Brain microvascular endothelial cell (primary cell): ENCODE results near the gene ARID5B.

ENCODE experiments used
- DNase-seq: peaks from one replicate; pipeline ENCODE4 v3.0.0-alpha.2; 2020
- H3K27ac ChIP-seq: fragments of 250-450 bp; sonication (Bioruptor Pico); 2 replicates; pipeline ENCODE4 v1.5.1; 2020; ENCODE audit warnings: mild to moderate bottlenecking, moderate library complexity
- H3K27me3 ChIP-seq: fragments of 250-450 bp; sonication (Bioruptor Pico); replicated peaks from 2 replicates; pipeline ENCODE4 v1.5.1; 2020; ENCODE audit warnings: mild to moderate bottlenecking
- H3K36me3 ChIP-seq: fragments of 250-450 bp; sonication (Bioruptor Pico); replicated peaks from 2 replicates; pipeline ENCODE4 v1.5.1; 2020; ENCODE audit warnings: mild to moderate bottlenecking
- H3K4me3 ChIP-seq: 2 replicates; pipeline ENCODE4 v1.5.1; 2011; ENCODE audit warnings: low read depth, mild to moderate bottlenecking, control low read depth, low read length, moderate library complexity
- in situ Hi-C: cut with HindIII; loops from 2 replicates; pipeline ENCODE4 v1.10.0; 2017; ENCODE audit warnings: low sequenced_read_pairs, low pct_ligation_motif_present
- TF ChIP-seq, protein P1 (sequence below): IDR thresholded peaks from 2 replicates; pipeline ENCODE4 v1.5.1; 2011; ENCODE audit warnings: low read depth, mild to moderate bottlenecking, moderate library complexity, low read length, control low read depth, inconsistent platforms; ENCODE audit errors: missing control alignments

The ARID5B gene

DNA sequence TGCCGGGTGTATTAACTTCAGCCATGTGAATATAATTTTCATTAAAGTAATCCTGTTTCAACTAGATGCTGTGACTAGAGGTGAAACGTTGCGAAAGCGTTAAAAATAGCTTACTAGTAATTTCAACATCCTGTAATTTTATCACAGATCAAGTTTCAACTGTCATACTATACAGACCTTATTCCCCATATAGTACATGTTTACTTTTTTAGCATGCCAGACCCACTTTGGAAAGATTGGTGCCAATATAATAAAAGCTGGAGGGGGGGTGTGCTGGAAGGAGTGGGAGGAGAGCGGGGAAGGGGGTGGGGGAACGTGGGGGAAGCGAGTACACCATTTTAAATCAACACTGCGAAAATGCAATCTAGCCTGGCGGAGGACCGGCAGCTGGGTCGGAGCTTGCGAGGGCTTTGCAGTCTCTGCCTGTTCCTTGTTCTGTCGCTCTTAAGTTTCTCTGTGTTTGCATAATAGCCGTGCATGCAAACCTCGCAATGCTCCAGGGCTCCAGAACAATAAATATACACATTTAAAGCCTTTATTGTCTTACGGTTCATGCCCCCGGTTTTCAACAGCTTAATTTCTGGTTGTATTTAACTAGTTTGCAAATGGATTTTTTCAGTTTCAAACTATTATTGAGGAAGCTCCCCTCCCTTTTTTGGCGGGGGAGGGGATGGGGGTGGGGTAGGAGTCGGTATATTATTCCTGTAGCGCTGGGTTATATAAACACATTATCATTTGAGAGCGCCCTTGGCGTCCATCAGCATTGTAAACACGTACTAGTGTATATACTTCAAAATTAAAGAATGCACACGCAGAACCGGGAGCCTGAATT lies 1.3 kb upstream of the ARID5B start:
- H3K27ac ChIP-seq: peak overlapping the region; percentile 97
- TF ChIP-seq, protein P1, sequence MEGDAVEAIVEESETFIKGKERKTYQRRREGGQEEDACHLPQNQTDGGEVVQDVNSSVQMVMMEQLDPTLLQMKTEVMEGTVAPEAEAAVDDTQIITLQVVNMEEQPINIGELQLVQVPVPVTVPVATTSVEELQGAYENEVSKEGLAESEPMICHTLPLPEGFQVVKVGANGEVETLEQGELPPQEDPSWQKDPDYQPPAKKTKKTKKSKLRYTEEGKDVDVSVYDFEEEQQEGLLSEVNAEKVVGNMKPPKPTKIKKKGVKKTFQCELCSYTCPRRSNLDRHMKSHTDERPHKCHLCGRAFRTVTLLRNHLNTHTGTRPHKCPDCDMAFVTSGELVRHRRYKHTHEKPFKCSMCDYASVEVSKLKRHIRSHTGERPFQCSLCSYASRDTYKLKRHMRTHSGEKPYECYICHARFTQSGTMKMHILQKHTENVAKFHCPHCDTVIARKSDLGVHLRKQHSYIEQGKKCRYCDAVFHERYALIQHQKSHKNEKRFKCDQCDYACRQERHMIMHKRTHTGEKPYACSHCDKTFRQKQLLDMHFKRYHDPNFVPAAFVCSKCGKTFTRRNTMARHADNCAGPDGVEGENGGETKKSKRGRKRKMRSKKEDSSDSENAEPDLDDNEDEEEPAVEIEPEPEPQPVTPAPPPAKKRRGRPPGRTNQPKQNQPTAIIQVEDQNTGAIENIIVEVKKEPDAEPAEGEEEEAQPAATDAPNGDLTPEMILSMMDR: no peak
- in situ Hi-C loops: no loop called here
- H3K27me3 ChIP-seq: no peaks in the 10 kb centered on the region
- peak overlapping the region; percentile 81 for H3K4me3 ChIP-seq
- H3K36me3 ChIP-seq: no peaks in the 10 kb centered on the region
- peak; percentile 53 for DNase-seq

DNA sequence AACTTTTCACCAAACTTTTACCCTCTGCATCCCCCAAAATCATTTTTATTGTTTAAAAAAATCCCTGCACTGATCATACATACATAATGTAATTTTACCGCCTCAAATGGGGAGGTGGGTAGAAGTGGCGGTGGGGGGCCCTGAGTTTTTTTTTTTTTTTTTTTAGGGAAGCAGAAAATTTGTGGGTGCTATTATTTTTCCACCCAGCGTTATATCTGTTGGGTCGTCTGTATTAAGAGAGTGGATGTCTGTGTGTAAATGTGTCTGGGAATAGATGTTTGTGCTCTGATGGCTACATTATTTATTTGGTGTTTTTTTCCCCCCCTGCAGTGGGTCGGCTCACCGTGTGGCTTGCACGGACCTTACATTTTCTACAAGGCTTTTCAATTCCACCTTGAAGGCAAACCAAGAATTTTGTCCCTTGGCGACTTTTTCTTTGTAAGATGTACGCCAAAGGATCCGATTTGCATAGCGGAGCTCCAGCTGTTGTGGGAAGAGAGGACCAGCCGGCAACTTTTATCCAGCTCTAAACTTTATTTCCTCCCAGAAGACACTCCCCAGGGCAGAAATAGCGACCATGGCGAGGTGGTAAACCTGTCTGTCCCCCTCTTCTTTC lies 438 bp downstream of the ARID5B start:
- Histone ChIP-seq H3K36me3 (no peaks in the 10 kb centered on the region), H3K27me3 (no peaks in the 10 kb centered on the region), H3K27ac (peak overlapping the region; percentile 39), H3K4me3 (peak overlapping the region; percentile 81)
- in situ Hi-C loops: no loop called here
- DNase-seq: peak; percentile 31
- TF ChIP-seq, protein P1: no peak

DNA sequence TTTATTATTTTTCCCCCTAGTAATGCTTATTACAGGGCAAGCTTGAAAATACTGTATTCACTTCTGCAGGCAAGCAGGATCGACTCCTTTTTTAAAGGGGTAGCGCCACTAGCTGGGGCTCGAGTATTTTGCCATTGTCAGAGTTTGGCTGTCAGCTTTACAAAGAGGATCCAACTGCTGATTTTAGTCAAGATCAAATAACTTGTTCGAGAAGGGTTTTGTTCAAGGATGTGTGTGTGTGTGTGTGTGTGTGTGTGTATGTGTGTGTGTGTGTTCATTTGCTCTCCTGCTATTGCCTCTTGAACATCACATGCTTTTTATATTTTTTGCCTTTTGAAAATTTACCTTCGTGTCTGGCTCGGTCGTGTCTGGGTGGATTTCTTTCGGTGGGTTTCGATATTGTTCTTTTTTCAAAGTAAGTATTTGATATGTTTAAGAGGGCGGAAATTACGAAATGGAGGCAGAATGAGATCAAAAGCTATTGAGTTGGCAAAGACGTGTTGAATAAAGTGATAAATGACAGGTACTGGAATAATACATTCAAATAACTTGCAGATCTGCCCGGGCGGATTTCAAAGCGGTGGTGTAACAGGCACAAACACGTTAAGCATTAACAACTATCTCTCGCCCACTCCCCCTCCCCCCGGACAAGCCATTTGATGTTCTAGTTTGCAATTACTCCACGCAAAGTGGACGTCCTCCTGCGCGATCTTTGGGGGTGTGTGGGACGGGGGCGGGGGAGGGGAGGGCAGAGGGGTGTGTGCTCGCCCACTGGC lies 1.1 kb downstream of the ARID5B start:
- in situ Hi-C loops: no loop called here
- Histone ChIP-seq H3K27ac (peak overlapping the region; percentile 39), H3K27me3 (no peaks in the 10 kb centered on the region), H3K36me3 (no peaks in the 10 kb centered on the region), H3K4me3 (peak overlapping the region; percentile 81)
- DNase-seq: peak; percentile 67
- TF ChIP-seq, protein P1: peak; percentile 47

DNA sequence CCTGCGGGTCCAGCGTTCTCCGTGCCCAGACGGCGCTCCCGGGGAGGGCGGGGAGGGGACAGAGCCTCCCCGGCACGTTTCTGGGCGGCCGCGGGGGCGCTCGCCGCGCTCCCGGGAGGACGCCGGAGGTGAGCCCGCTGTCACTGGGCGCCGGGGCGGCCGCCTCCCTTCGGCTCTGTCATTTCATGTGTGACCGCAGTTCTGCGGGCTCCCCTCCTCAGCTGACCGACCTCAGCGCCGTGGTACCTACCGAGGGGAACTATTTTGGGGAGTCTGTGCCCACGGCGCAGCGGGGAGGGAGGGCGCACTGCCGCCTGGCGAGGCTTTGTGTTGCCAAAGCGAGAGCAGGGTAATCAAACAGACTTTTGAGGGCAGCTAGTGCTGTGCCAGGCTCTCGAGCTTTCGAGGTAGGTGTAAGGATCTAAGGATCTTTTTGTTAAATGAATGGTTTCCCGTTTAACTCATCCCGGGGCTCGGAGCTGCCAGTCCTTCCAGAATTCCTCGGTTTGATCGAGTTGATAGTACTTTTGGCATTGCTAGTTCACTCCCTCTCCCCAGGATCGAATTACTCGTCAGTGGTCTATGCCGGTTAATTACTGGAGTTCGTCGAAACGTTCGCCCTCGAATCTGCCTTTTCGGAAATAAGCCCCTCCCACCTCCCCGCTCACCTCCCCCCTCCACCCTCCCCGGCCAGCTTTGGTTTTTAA lies 1.9 kb downstream of the ARID5B start:
- TF ChIP-seq, protein P1: peak; percentile 37
- H3K4me3 ChIP-seq: peak overlapping the region; percentile 81
- in situ Hi-C loops: no loop called here

DNA sequence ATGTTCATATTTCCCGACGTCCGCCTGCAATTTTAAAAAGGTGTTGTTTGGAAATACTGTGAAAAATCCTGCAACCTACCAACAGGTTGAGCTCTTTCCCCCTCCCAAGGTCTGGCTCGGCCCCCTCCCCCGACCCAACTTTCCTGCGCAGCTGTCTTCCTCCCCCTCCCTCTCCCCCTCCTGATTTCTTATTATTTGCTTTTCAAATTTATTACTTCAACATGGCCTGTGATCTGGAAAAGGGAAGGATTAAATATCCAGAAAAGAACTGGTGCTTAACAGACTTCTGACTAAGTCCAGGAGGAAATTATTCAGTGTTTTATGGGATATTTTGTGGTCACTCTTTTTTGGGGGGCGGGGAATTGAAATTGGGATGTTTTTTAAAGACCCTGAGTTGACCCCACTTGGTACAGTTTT lies 2.4 kb downstream of the ARID5B start:
- TF ChIP-seq, protein P1: no peak
- peak overlapping the region; percentile 81 for H3K4me3 ChIP-seq
- no peaks in the 10 kb centered on the region for H3K36me3 ChIP-seq
- no peaks in the 10 kb centered on the region for H3K27me3 ChIP-seq
- in situ Hi-C loops: no loop called here
- no peak overlapping the region for H3K27ac ChIP-seq
- DNase-seq: no peak

More for the DNA sequence above, 1.9 kb downstream of the ARID5B start:
- Histone ChIP-seq H3K27ac (peak overlapping the region; percentile 49), H3K27me3 (no peaks in the 10 kb centered on the region), H3K36me3 (no peaks in the 10 kb centered on the region)
- DNase-seq: no peak
